ENCODE data around the gene ZNF212. TPM values are rescaled to one million over a fixed set of nuclear protein-coding genes. Genes with fewer than 3 reads are reported as not detected.

ZNF212 gene
- total and polyA plus RNA-seq, 4 experiments from 2014 or later, result 4.5 to 24.0 (median 15.4) TPM

GRCh38 chr7:149289856-149290255 is 50.4 kb downstream of the ZNF212 start:
- Mint-ChIP-seq H3K27me3 (no peaks in the 10 kb centered on the region), H3K4me1 (peaks cover 19 to 35% (median 29%) of the 10 kb centered on the region in 4 donors), H3K27ac (no peak overlapping the region), H3K36me3 (peaks cover 5 to 6% of the 10 kb centered on the region in 2 donors), H3K4me3 (no peak overlapping the region), H3K9me3 (no peaks in the 10 kb centered on the region)
- no peaks in the 10 kb centered on the region for H3K36me3 ChIP-seq (ENCODE audit: insufficient read depth, low read length)
- no peaks in the 10 kb centered on the region for H3K27me3 ChIP-seq (ENCODE audit: insufficient read depth, low read length)
- H3K9me3 ChIP-seq (ENCODE audit: control insufficient read depth in 1 of 2, low read length in 2 of 2), result no peaks in the 10 kb centered on the region
- H3K4me1 ChIP-seq (ENCODE audit: insufficient read depth, low read length), result peaks cover 24% of the 10 kb centered on the region
- H3K27ac ChIP-seq (ENCODE audit: low read depth, low read length), result no peak overlapping the region
- no peak for DNase-seq
- ChIA-PET CTCF (ENCODE audit: partially characterized antibody) (no interaction called here), POLR2A (ENCODE audit: partially characterized antibody) (no interaction called here)
- intact Hi-C loops (cut with micrococcal nuclease), result no loop called here
- H3K4me3 ChIP-seq (ENCODE audit: low read length in 2 of 2), result no peak overlapping the region

- ChIA-PET CTCF (ENCODE audit: partially characterized antibody) (interaction anchor here (1.0 kb wide), 1 partner anchor 19 kb away, joined by 3 read pairs; no protein-coding TSS in a partner anchor), POLR2A (ENCODE audit: partially characterized antibody) (no interaction called here)
- no peak overlapping the region for H3K4me3 Mint-ChIP-seq
- H3K27ac Mint-ChIP-seq, result peak overlapping the region in 2 of 7 donors; percentile 35 to 43
- Histone ChIP-seq H3K9me3 (ENCODE audit: control insufficient read depth in 1 of 2, low read length in 2 of 2) (no peaks in the 10 kb centered on the region), H3K4me1 (ENCODE audit: insufficient read depth, low read length) (peaks cover 14% of the 10 kb centered on the region), H3K27ac (ENCODE audit: low read depth, low read length) (no peak overlapping the region), H3K36me3 (ENCODE audit: insufficient read depth, low read length) (no peaks in the 10 kb centered on the region), H3K4me3 (ENCODE audit: low read length in 2 of 2) (no peak overlapping the region), H3K27me3 (ENCODE audit: insufficient read depth, low read length) (no peaks in the 10 kb centered on the region)
- intact Hi-C loops (cut with micrococcal nuclease), result no loop called here
- H3K36me3 Mint-ChIP-seq, result peaks cover 5 to 6% of the 10 kb centered on the region in 2 donors
- no peaks in the 10 kb centered on the region for H3K27me3 Mint-ChIP-seq
- DNase-seq, result no peak
- no peaks in the 10 kb centered on the region for H3K9me3 Mint-ChIP-seq
- H3K4me1 Mint-ChIP-seq, result peaks cover 11 to 23% (median 19%) of the 10 kb centered on the region in 4 donors
Measured at GRCh38 chr7:149291036-149291780, 51.8 kb downstream of the ZNF212 start.

GRCh38 chr7:149291781-149292461 is 52.5 kb downstream of the ZNF212 start:
- Histone ChIP-seq H3K27me3 (ENCODE audit: insufficient read depth, low read length) (no peaks in the 10 kb centered on the region), H3K4me3 (ENCODE audit: low read length in 2 of 2) (no peak overlapping the region), H3K9me3 (ENCODE audit: control insufficient read depth in 1 of 2, low read length in 2 of 2) (no peaks in the 10 kb centered on the region), H3K36me3 (ENCODE audit: insufficient read depth, low read length) (no peaks in the 10 kb centered on the region), H3K27ac (ENCODE audit: low read depth, low read length) (no peak overlapping the region), H3K4me1 (ENCODE audit: insufficient read depth, low read length) (peaks cover 7% of the 10 kb centered on the region)
- Mint-ChIP-seq H3K36me3 (peaks cover 5 to 6% of the 10 kb centered on the region in 2 donors), H3K4me1 (peaks cover 8 to 17% (median 12%) of the 10 kb centered on the region in 4 donors), H3K4me3 (no peak overlapping the region), H3K27ac (no peak overlapping the region), H3K27me3 (no peaks in the 10 kb centered on the region), H3K9me3 (no peaks in the 10 kb centered on the region)
- intact Hi-C loops (cut with micrococcal nuclease), result no loop called here
- POLR2A ChIA-PET (ENCODE audit: partially characterized antibody), result no interaction called here
- no peak for DNase-seq
- CTCF ChIA-PET (ENCODE audit: partially characterized antibody), result no interaction called here

GRCh38 chr7:149292462-149292823 is 53.0 kb downstream of the ZNF212 start:
- no peaks in the 10 kb centered on the region for H3K36me3 ChIP-seq (ENCODE audit: insufficient read depth, low read length)
- no peak overlapping the region for H3K27ac ChIP-seq (ENCODE audit: low read depth, low read length)
- ChIA-PET POLR2A (ENCODE audit: partially characterized antibody) (no interaction called here), CTCF (ENCODE audit: partially characterized antibody) (no interaction called here)
- peaks cover 2% of the 10 kb centered on the region for H3K4me1 ChIP-seq (ENCODE audit: insufficient read depth, low read length)
- no peaks in the 10 kb centered on the region for H3K27me3 ChIP-seq (ENCODE audit: insufficient read depth, low read length)
- no peak for DNase-seq
- peaks cover 5 to 6% of the 10 kb centered on the region in 2 donors for H3K36me3 Mint-ChIP-seq
- no peak overlapping the region for H3K27ac Mint-ChIP-seq
- H3K9me3 Mint-ChIP-seq, result no peaks in the 10 kb centered on the region
- peak overlapping the region in 1 of 8 donors; percentile 13 for H3K4me3 Mint-ChIP-seq
- H3K4me3 ChIP-seq (ENCODE audit: low read length in 2 of 2), result no peak overlapping the region
- no peaks in the 10 kb centered on the region for H3K9me3 ChIP-seq (ENCODE audit: control insufficient read depth in 1 of 2, low read length in 2 of 2)
- H3K4me1 Mint-ChIP-seq, result peaks cover 4 to 16% (median 8%) of the 10 kb centered on the region in 4 donors
- no peaks in the 10 kb centered on the region for H3K27me3 Mint-ChIP-seq
- intact Hi-C loops (cut with micrococcal nuclease), result no loop called here

GRCh38 chr7:149293338-149293737 is 53.9 kb downstream of the ZNF212 start:
- Histone ChIP-seq H3K4me1 (ENCODE audit: insufficient read depth, low read length) (no peaks in the 10 kb centered on the region), H3K27me3 (ENCODE audit: insufficient read depth, low read length) (no peaks in the 10 kb centered on the region), H3K4me3 (ENCODE audit: low read length in 2 of 2) (no peak overlapping the region), H3K36me3 (ENCODE audit: insufficient read depth, low read length) (no peaks in the 10 kb centered on the region), H3K27ac (ENCODE audit: low read depth, low read length) (no peak overlapping the region), H3K9me3 (ENCODE audit: control insufficient read depth in 1 of 2, low read length in 2 of 2) (no peaks in the 10 kb centered on the region)
- no peaks in the 10 kb centered on the region for H3K9me3 Mint-ChIP-seq
- intact Hi-C loops (cut with micrococcal nuclease), result no loop called here
- peaks cover 0 to 7% (median 4%) of the 10 kb centered on the region in 4 donors for H3K4me1 Mint-ChIP-seq
- ChIA-PET POLR2A (ENCODE audit: partially characterized antibody) (no interaction called here), CTCF (ENCODE audit: partially characterized antibody) (no interaction called here)
- peak overlapping the region in 2 of 7 donors; percentile 5 to 37 for H3K27ac Mint-ChIP-seq
- peaks cover 5 to 6% of the 10 kb centered on the region in 2 donors for H3K36me3 Mint-ChIP-seq
- H3K4me3 Mint-ChIP-seq, result no peak overlapping the region
- no peaks in the 10 kb centered on the region for H3K27me3 Mint-ChIP-seq
- DNase-seq, result no peak

GRCh38 chr7:149293946-149294633 is 54.6 kb downstream of the ZNF212 start:
- no peaks in the 10 kb centered on the region for H3K4me1 ChIP-seq (ENCODE audit: insufficient read depth, low read length)
- H3K27me3 Mint-ChIP-seq, result no peaks in the 10 kb centered on the region
- peaks cover 5 to 6% of the 10 kb centered on the region in 2 donors for H3K36me3 Mint-ChIP-seq
- H3K4me1 Mint-ChIP-seq, result peaks cover 0 to 5% (median 4%) of the 10 kb centered on the region in 4 donors
- H3K27ac ChIP-seq (ENCODE audit: low read depth, low read length), result no peak overlapping the region
- intact Hi-C loops (cut with micrococcal nuclease), result no loop called here
- peaks cover 0 to 5% (median 0%) of the 10 kb centered on the region in 8 donors for H3K9me3 Mint-ChIP-seq
- H3K9me3 ChIP-seq (ENCODE audit: control insufficient read depth in 1 of 2, low read length in 2 of 2), result no peaks in the 10 kb centered on the region
- ChIA-PET CTCF (ENCODE audit: partially characterized antibody) (no interaction called here), POLR2A (ENCODE audit: partially characterized antibody) (no interaction called here)
- H3K27me3 ChIP-seq (ENCODE audit: insufficient read depth, low read length), result no peaks in the 10 kb centered on the region
- no peak for DNase-seq
- H3K4me3 ChIP-seq (ENCODE audit: low read length in 2 of 2), result no peak overlapping the region
- H3K27ac Mint-ChIP-seq, result peak overlapping the region in 1 of 7 donors; percentile 47
- H3K36me3 ChIP-seq (ENCODE audit: insufficient read depth, low read length), result no peaks in the 10 kb centered on the region
- H3K4me3 Mint-ChIP-seq, result no peak overlapping the region

All from CD4-positive, alpha-beta memory T cell (primary cell).